Mucosa of stomach (tissue), 1 donor: Measurements from ENCODE around the gene LYPD6B.

Source experiments
- H3K27me3 ChIP-seq: one replicate; pipeline ENCODE4 v1.7.0; 2013; ENCODE audit warnings: mild to moderate bottlenecking, low read length; ENCODE audit not compliant: control insufficient read depth, insufficient read depth
- H3K36me3 ChIP-seq: one replicate; pipeline ENCODE4 v1.7.0; 2013; ENCODE audit warnings: low read length; ENCODE audit not compliant: control insufficient read depth, insufficient read depth
- H3K4me1 ChIP-seq: one replicate; pipeline ENCODE4 v1.7.0; 2013; ENCODE audit warnings: mild to moderate bottlenecking, low read length; ENCODE audit not compliant: control insufficient read depth, insufficient read depth
- H3K4me3 ChIP-seq: one replicate; pipeline ENCODE4 v1.7.0; 2013; ENCODE audit warnings: low read length
- H3K9ac ChIP-seq: one replicate; pipeline ENCODE4 v1.7.0; 2013; ENCODE audit warnings: mild to moderate bottlenecking, low read length, moderate library complexity
- H3K9me3 ChIP-seq: one replicate; pipeline ENCODE4 v1.7.0; 2013; ENCODE audit warnings: mild to moderate bottlenecking, low read length, moderate library complexity; ENCODE audit not compliant: control insufficient read depth
- donor health status: Pancreatic carcinoma.

Gene LYPD6B

GRCh38 chr2:149258531-149258930 lies 220.0 kb downstream of the LYPD6B start:
- Histone ChIP-seq H3K4me1 (peaks cover 10% of the 10 kb centered on the region), H3K9me3 (no peaks in the 10 kb centered on the region), H3K4me3 (no peak overlapping the region), H3K27me3 (no peaks in the 10 kb centered on the region), H3K36me3 (no peaks in the 10 kb centered on the region), H3K9ac (no peak overlapping the region)

DNA sequence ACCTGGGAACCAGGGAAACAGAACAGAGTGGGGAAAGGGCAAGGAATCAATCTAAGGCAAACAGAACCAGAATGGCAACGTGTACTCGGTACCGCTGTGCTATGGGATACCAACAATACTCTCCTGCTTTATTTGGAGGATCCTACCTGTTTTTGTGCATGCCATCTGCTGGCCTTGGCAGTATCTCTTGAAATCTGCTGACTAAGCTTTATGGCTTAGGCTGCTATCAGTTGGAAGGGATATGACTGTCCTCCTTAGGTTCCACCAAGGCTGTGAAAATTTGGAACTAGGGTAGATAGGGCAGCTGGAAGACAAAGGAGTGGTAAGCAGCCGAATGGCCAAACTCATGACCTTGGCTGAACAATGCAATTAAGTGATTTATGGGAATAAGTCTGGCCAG lies 220.6 kb downstream of the LYPD6B start:
- Histone ChIP-seq H3K9ac (no peak overlapping the region), H3K9me3 (no peaks in the 10 kb centered on the region), H3K4me3 (no peak overlapping the region), H3K4me1 (peaks cover 10% of the 10 kb centered on the region), H3K27me3 (no peaks in the 10 kb centered on the region), H3K36me3 (no peaks in the 10 kb centered on the region)

- Histone ChIP-seq H3K9ac (no peak overlapping the region), H3K27me3 (no peaks in the 10 kb centered on the region), H3K9me3 (no peaks in the 10 kb centered on the region), H3K4me3 (no peak overlapping the region), H3K36me3 (no peaks in the 10 kb centered on the region), H3K4me1 (peaks cover 10% of the 10 kb centered on the region)
Observed at GRCh38 chr2:149261692-149262091, 223.2 kb downstream of the LYPD6B start.
